Erythroblast (primary cell): Measurements from ENCODE around the gene MRPS35.

Source experiments
- GATA1 ChIP-seq: IDR thresholded peaks from 2 replicates; pipeline ENCODE4 v1.6.1; 2011; ENCODE audit warnings: low read depth, mild to moderate bottlenecking, control low read depth, low read length, moderate library complexity
- POLR2A ChIP-seq: IDR thresholded peaks from 2 replicates; pipeline ENCODE4 v1.6.1; 2011; ENCODE audit warnings: mild to moderate bottlenecking, low read length

DNA sequence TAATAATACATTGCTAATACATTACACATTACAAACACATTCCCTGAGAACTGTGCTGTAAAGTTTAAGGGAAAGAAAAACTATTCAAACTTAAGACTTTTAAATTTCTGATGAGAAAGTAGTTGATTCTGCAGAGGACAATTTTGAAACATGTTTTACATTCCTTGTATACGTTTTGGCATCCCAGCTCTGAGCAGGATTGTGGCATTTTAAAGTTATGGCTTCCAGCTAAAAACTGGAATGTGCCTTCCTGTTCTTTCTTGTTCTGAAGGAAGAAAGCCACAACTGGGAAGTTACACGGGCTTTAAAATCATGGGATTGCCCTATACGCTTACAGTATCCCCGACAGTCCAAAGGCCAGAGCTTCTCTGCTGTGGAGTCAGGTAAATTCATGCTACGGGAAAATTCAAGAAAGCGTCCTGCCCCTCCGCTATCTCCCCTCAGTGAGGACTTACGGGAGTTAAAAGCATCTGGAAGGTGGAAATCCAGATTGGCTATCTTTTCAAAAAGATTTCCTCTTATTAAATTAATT lies 58.6 kb downstream of the MRPS35 start:
- TF ChIP-seq POLR2A (no peak), GATA1 (no peak)
